Endothelial cell of umbilical vein (primary cell): Measurements from ENCODE around the gene MUC4. TPM values are rescaled to one million over a fixed set of nuclear protein-coding genes. Genes with fewer than 3 reads are reported as not detected.

Source experiments
- BruUV-seq: library from RNA; stranded (reverse); fragments of 400-500 nt; replicated peaks from 2 replicates; lab custom pipeline; 2021; lab: Mats Ljungman, UMichigan
- CTCF ChIA-PET: fragments of 300-600, 350-600 bp; sonication (Branson Sonifier 250); formaldehyde crosslinking; loops from one replicate; lab custom pipeline; 2021; ENCODE audit warnings: antibody characterized with exemption, inconsistent platforms; lab: Charles Lee
- POLR2A ChIA-PET: fragments of 300-600, 350-600 bp; sonication (Branson Sonifier 250); formaldehyde crosslinking; loops from one replicate; lab custom pipeline; 2021; ENCODE audit warnings: antibody characterized with exemption, inconsistent platforms; lab: Charles Lee
- DNase-seq: peaks from one replicate; pipeline ENCODE4 v3.0.0-alpha.2; 2011; ENCODE audit warnings: low read depth, low spot score
- FAIRE-seq: peaks from 2 replicates; lab custom pipeline; 2011; peaks lifted over from hg19 to GRCh38; lab: Jason Lieb, UNC
- H2AFZ ChIP-seq: 2 replicates; pipeline ENCODE4 v1.6.0; 2012; ENCODE audit warnings: low read depth, low read length, control low read depth, inconsistent platforms
- H3K27ac ChIP-seq: 2 replicates; pipeline ENCODE4 v1.5.1; 2011; ENCODE audit warnings: low read depth, mild to moderate bottlenecking, control low read depth, low read length, moderate library complexity; ENCODE audit not compliant: insufficient read depth
- H3K27me3 ChIP-seq, 2 experiments: 2 replicates each; pipeline versions ENCODE4 v1.6.0 to v1.6.1; 2011; ENCODE audit warnings: low read length in 2 of 2, mixed read lengths in 1 of 2; ENCODE audit not compliant: control insufficient read depth in 2 of 2, insufficient read depth in 2 of 2
- H3K36me3 ChIP-seq, 2 experiments: 2 replicates in 1 of 2; 3 replicates in 1 of 2; pipeline ENCODE4 v1.5.1; 2011; ENCODE audit warnings: low read length in 2 of 2, mild to moderate bottlenecking in 1 of 2, moderate library complexity in 1 of 2; ENCODE audit not compliant: control insufficient read depth in 2 of 2, insufficient read depth in 2 of 2; ENCODE audit errors: extremely low read depth in 1 of 2
- H3K4me1 ChIP-seq: 3 replicates; pipeline ENCODE4 v1.5.1; 2011; ENCODE audit warnings: mild to moderate bottlenecking, low read length; ENCODE audit not compliant: control insufficient read depth, insufficient read depth; ENCODE audit errors: extremely low read depth
- H3K4me2 ChIP-seq: 2 replicates; pipeline ENCODE4 v1.6.1; 2011; ENCODE audit warnings: low read length, control low read depth, mixed read lengths; ENCODE audit not compliant: insufficient read depth
- H3K4me3 ChIP-seq, 3 experiments: fragments of 200-600 bp in 1 of 3; sonication (generic), shearing (Covaris generic) in 1 of 3; replicated peaks in 1 of 3; 2 replicates each; pipeline ENCODE4 v1.5.1; 2011 to 2016; ENCODE audit warnings: control low read depth in 3 of 3, low read length in 3 of 3, mild to moderate bottlenecking in 2 of 3, inconsistent platforms in 1 of 3, low read depth in 1 of 3, moderate library complexity in 1 of 3; ENCODE audit not compliant: insufficient read depth in 1 of 3
- H3K79me2 ChIP-seq: 2 replicates; pipeline ENCODE4 v1.6.0; 2012; ENCODE audit warnings: low read length, inconsistent platforms; ENCODE audit not compliant: control insufficient read depth, insufficient read depth
- H3K9ac ChIP-seq: replicated peaks from 2 replicates; pipeline ENCODE3; 2011; ENCODE audit warnings: low read length, control low read depth; ENCODE audit not compliant: insufficient read depth; ENCODE audit errors: extremely low read depth
- H3K9me1 ChIP-seq: replicated peaks from 3 replicates; pipeline ENCODE4 v1.6.0; 2011; ENCODE audit warnings: mild to moderate bottlenecking, low read length; ENCODE audit not compliant: control insufficient read depth, insufficient read depth; ENCODE audit errors: extremely low read depth
- H3K9me3 ChIP-seq: replicated peaks from 2 replicates; pipeline ENCODE4 v1.5.1; 2012; ENCODE audit warnings: low read length, inconsistent platforms; ENCODE audit not compliant: control insufficient read depth, insufficient read depth
- H4K20me1 ChIP-seq: replicated peaks from 2 replicates; pipeline ENCODE3; 2011; ENCODE audit warnings: mild to moderate bottlenecking, low read length; ENCODE audit not compliant: control insufficient read depth, insufficient read depth; ENCODE audit errors: extremely low read depth
- CTCF ChIP-seq, 2 donors: IDR thresholded peaks; 1 replicate in 1 of 2; 2 replicates in 1 of 2; pipeline ENCODE4 v1.5.1; 2011; ENCODE audit warnings: low read length in 2 of 2, mild to moderate bottlenecking in 2 of 2, moderate library complexity in 2 of 2, control low read depth in 1 of 2, inconsistent platforms in 1 of 2, low read depth in 1 of 2; ENCODE audit not compliant: insufficient read depth in 1 of 2; ENCODE audit errors: extremely low read depth in 1 of 2
- EZH2 ChIP-seq: IDR thresholded peaks from 2 replicates; pipeline ENCODE4 v1.6.1; 2012; ENCODE audit warnings: borderline replicate concordance, low read depth, mild to moderate bottlenecking, moderate library complexity, low read length, inconsistent platforms; ENCODE audit not compliant: severe bottlenecking
- FOS ChIP-seq: IDR thresholded peaks from 2 replicates; pipeline ENCODE4 v1.6.1; 2011; ENCODE audit warnings: mild to moderate bottlenecking, low read length, moderate library complexity, borderline replicate concordance; ENCODE audit not compliant: insufficient read depth
- GATA2 ChIP-seq: IDR thresholded peaks from 2 replicates; pipeline ENCODE4 v1.7.0; 2011; ENCODE audit warnings: low read depth, mild to moderate bottlenecking, moderate library complexity, mixed read lengths, low read length; ENCODE audit not compliant: insufficient read length, insufficient read depth
- JUN ChIP-seq: IDR thresholded peaks from 2 replicates; pipeline ENCODE4 v1.6.1; 2011; ENCODE audit warnings: borderline replicate concordance, low read depth; ENCODE audit not compliant: insufficient read length, insufficient read depth
- MAX ChIP-seq: IDR thresholded peaks from 2 replicates; pipeline ENCODE4 v1.6.1; 2011; ENCODE audit not compliant: insufficient read depth, insufficient read length
- MYC ChIP-seq: IDR thresholded peaks from one replicate; pipeline ENCODE4 v1.6.1; 2011; ENCODE audit warnings: mild to moderate bottlenecking, low read depth, low read length
- POLR2A ChIP-seq: IDR thresholded peaks from 2 replicates; pipeline ENCODE4 v1.6.1; 2012; ENCODE audit warnings: low read depth, mild to moderate bottlenecking, control low read depth, low read length
- POLR2AphosphoS5 ChIP-seq: IDR thresholded peaks from 2 replicates; pipeline ENCODE4 v1.6.1; 2012; ENCODE audit warnings: low read depth, mild to moderate bottlenecking, control low read depth, low read length, moderate library complexity; ENCODE audit not compliant: insufficient read depth
- dilution Hi-C: fragments of 300-500 bp; cut with MboI; formaldehyde crosslinking; loops from one replicate; pipeline ENCODE4 v1.15.0; 2019; ENCODE audit warnings: low sequenced_read_pairs; ENCODE audit not compliant: extremely low pct_ligation_motif_present
- intact Hi-C: fragments of 100-400 bp; cut with micrococcal nuclease; formaldehyde crosslinking; loops from one replicate; pipeline ENCODE4 v1.10.0; 2022
- polyA plus RNA-seq, 4 experiments: library from polyadenylated mRNA; depleted of rRNA in 3 of 4; stranded (reverse) in 3 of 4; unstranded in 1 of 4; fragments of >200 nt; gene quantifications; 2 replicates each; pipeline versions ENCODE4 v1.2.1 to v1.2.3, GENCODE V29; 2011 to 2012; ENCODE audit warnings: missing spikeins in 1 of 4
- total RNA-seq: library from RNA; stranded (reverse); gene quantifications from 2 replicates; pipeline ENCODE4 v1.2.3, GENCODE V29; 2021

MUC4 gene
- total and polyA plus RNA-seq, 2 donors (not counting 3 experiments of a cell fraction or from before 2014, with no cell fraction given), result 0.04 TPM; not detected in 1

- Histone ChIP-seq H4K20me1 (no peaks in the 10 kb centered on the region), H2AFZ (no peak overlapping the region), H3K27ac (no peak overlapping the region), H3K36me3 (no peaks in the 10 kb centered on the region), H3K4me3 (no peak overlapping the region), H3K9ac (no peak overlapping the region), H3K79me2 (no peaks in the 10 kb centered on the region), H3K4me2 (no peak overlapping the region), H3K9me1 (no peaks in the 10 kb centered on the region), H3K4me1 (no peaks in the 10 kb centered on the region), H3K27me3 (no peaks in the 10 kb centered on the region), H3K9me3 (no peaks in the 10 kb centered on the region)
- dilution Hi-C loops (no loop called here), intact Hi-C loops (no loop called here)
- ChIA-PET CTCF (interaction anchor here (1.1 kb wide), 1 partner anchor 119 kb away, joined by 3 read pairs; no protein-coding TSS in a partner anchor), POLR2A (no interaction called here)
- DNase-seq (peak; percentile 19), FAIRE-seq (no peak)
- BruUV-seq, result no TSS peak
- TF ChIP-seq MYC (no peak), CTCF (IDR thresholded peaks at IDR 0.05; ENCODE audit: extremely low read depth in 1 of 2, insufficient read depth in 1 of 2, low read depth in 1 of 2, low read length in 2 of 2) (peak; percentile 26 to 58)
Observed at GRCh38 chr3:195774917-195775316, 36.8 kb downstream of the MUC4 start.

- DNase-seq, result no peak
- H3K4me1 ChIP-seq, result no peaks in the 10 kb centered on the region
- no peaks in the 10 kb centered on the region for H4K20me1 ChIP-seq
- no peaks in the 10 kb centered on the region for H3K9me1 ChIP-seq
- no peaks in the 10 kb centered on the region for H3K79me2 ChIP-seq
- no peak overlapping the region for H2AFZ ChIP-seq
- H3K4me3 ChIP-seq, result no peak overlapping the region
- H3K27me3 ChIP-seq, result no peaks in the 10 kb centered on the region
- TF ChIP-seq FOS, result no peak
- TF ChIP-seq POLR2AphosphoS5, result no peak
- TF ChIP-seq CTCF (IDR thresholded peaks at IDR 0.05; ENCODE audit: extremely low read depth in 1 of 2, insufficient read depth in 1 of 2, low read depth in 1 of 2, low read length in 2 of 2), result no peak
- no peak for TF ChIP-seq GATA2
- TF ChIP-seq MAX, result no peak
- TF ChIP-seq POLR2A, result no peak
- no peak for TF ChIP-seq JUN
- TF ChIP-seq EZH2, result no peak
- TF ChIP-seq MYC, result no peak
- no peaks in the 10 kb centered on the region for H3K36me3 ChIP-seq
- CTCF ChIA-PET, result interaction anchor here (1.1 kb wide), 1 partner anchor 120 kb away, joined by 3 read pairs; no protein-coding TSS in a partner anchor
- H3K4me2 ChIP-seq, result no peak overlapping the region
- no peak overlapping the region for H3K27ac ChIP-seq
- no peaks in the 10 kb centered on the region for H3K9me3 ChIP-seq
- POLR2A ChIA-PET, result no interaction called here
- dilution Hi-C loops, result no loop called here
- intact Hi-C loops, result no loop called here
- H3K9ac ChIP-seq, result no peak overlapping the region
- FAIRE-seq, result no peak
- BruUV-seq, result no TSS peak
Observed at GRCh38 chr3:195773956-195774537, 37.7 kb downstream of the MUC4 start.
